Camera-type eye (tissue), 1 donor: ENCODE measurements around the gene TTC33. TPM values are rescaled to one million over a fixed set of nuclear protein-coding genes. Genes with fewer than 3 reads are reported as not detected.

Experiments
- total RNA-seq: library from RNA; depleted of rRNA; stranded (reverse); fragments of >200 nt; gene quantifications from one replicate; pipeline ENCODE4 v1.2.3, GENCODE V29; 2014

The TTC33 gene, protein sequence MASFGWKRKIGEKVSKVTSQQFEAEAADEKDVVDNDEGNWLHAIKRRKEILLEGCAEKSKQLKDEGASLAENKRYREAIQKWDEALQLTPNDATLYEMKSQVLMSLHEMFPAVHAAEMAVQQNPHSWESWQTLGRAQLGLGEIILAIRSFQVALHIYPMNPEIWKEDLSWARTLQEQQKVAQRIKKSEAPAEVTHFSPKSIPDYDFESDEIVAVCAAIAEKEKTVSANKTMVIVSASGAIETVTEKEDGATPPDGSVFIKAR
- 63.1 TPM for total RNA-seq

DNA sequence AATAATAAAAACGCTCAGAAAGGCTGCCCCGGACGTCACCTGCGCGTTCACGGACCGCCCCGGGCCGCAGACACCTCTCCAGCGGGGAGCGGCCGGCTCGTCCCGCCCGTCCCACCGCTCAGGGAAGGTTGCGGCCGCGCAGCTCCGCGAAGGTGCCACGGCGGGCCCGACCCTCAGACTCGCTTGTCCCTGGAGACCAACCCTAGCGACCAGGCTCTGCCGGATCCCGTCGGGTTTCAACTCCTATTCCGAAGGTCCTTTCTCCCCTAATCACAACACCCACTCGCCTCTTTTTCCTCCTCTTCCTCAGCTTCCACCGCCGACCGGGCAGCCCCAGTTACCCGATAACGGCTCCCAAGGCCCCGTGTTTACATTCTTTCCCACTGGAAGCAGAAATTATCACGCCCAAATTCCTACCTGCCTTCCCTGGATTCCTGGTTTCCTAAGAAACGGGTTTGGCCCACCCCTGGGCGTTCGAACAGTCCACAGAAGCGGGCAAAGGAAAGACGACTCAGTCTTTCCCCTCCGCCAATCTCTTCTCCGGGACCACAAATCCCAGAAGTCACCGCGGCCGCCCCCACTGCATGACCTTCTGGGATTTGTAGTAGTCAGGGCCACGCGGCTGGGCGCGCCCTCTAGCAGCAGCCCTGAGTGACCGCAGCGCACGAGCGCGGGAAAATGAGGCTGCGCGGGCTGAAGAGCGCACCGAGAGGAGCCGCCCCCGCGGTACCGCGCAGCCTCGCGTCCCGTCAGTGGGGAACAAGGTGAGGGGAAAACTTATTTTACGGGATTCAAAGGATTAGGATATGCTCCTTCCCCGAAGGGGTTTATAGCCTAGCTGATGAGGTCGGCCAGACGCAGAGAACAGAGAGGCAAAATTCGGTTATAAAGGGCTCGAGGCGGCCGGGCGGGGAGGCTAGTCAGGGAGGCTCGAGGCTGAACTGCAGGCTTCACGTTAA, at the start of gene TTC33:
TTC33 (minus strand) TSS at position 555 of the 959 bp plus-strand sequence. CDS start 8,943 bp downstream, outside the sequence.

DNA sequence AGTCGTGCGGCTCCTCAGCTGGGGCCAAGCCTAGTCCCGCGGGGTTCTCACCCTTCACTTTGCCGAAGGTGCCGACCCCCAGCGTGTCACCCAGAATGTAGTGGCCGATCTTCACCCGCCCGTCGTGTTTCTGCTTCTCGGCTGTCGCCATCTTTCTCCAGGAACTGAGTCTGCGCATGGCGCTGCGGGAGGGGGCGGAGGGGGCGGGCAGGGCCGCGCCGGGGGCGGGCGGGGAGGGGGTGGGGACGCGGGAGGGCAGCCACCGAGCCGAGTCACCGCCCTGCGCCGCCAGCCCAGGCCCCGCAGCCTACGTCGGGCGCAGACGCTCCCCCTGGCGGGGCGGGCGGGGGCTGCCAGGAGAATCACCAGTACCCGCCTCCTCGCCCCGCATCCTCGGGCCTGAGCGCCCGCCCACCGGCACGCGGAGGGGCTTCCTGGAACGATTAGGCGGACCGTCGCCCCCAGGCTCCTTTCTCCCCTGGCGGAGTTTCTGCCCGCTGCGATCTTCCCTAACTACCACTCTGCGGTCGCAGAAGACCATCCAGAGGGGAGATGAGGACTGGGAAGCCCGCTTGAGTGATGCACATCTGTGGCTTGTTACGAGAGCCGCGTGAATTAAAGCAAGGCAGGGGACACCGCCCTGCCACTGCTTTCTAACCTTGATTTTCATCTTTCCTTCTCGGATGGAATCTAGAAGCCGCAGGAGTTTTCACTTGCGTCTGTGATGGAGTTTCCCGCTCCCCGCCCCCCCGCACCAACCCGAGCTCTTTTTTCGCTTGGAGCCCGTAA, 42.4 kb upstream of the TTC33 start, which contains the start of gene PRKAA1:
PRKAA1 (minus strand) TSS at position 363 of the 789 bp plus-strand sequence; CDS start at position 178, 185 bp downstream.

DNA sequence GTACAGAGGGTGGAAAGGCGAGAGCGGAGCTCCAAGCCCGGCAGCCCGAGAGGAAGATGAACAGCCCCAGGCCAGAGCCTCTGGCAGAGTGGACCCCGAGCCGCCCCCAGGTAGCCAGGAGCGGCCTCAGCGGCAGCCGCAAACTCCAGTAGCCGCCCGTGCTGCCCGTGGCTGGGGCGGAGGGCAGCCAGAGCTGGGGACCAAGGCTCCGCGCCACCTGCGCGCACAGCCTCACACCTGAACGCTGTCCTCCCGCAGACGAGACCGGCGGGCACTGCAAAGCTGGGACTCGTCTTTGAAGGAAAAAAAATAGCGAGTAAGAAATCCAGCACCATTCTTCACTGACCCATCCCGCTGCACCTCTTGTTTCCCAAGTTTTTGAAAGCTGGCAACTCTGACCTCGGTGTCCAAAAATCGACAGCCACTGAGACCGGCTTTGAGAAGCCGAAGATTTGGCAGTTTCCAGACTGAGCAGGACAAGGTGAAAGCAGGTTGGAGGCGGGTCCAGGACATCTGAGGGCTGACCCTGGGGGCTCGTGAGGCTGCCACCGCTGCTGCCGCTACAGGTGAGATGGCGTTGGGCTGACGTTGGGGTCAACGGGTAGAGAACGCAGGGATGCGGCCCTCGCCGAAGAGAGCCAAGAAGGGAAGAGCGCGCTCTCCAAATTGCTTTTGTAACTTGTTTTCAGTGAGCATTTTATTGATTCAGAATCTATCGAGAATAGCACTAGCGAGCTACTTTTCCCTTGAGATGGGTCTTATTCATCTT, 75.7 kb downstream of the TTC33 start, which contains the start of gene PTGER4:
PTGER4 (plus strand) TSS at position 3 of the 769 bp plus-strand sequence. CDS start 1,079 bp downstream, outside the sequence.

Other genes starting within 250 kb of the TTC33 start
- 8.5 TPM for gene PTGER4, start 76.0 kb downstream of the TTC33 start, total RNA-seq
- gene PRKAA1, start 42.4 kb upstream of the TTC33 start, total RNA-seq = 100 TPM
- gene RPL37, start 79.3 kb upstream of the TTC33 start, total RNA-seq = 91.3 TPM
- gene CARD6, start 85.4 kb upstream of the TTC33 start, total RNA-seq = 2.3 TPM
- gene C7, start 153.5 kb upstream of the TTC33 start, total RNA-seq = 7.5 TPM